Smooth muscle cell (in vitro differentiated cells): ENCODE results near the gene EZH1. TPM values are rescaled to one million over a fixed set of nuclear protein-coding genes. Genes with fewer than 3 reads are reported as not detected.

Experiments used
- DNase-seq: peaks from one replicate; lab custom pipeline; 2025; ENCODE audit not compliant: unreplicated experiment; lab: John Stamatoyannopoulos, UW
- H2AFZ ChIP-seq: fragments of 200-600 bp; sonication (generic); 2 replicates; pipeline ENCODE4 v1.6.0; 2016; ENCODE audit warnings: antibody characterized with exemption, low read depth, mild to moderate bottlenecking
- H3F3A ChIP-seq: fragments of 200-600 bp; sonication (generic); 2 replicates; pipeline ENCODE4 v1.6.0; 2017; ENCODE audit warnings: antibody characterized with exemption, low read depth
- H3K27ac ChIP-seq: fragments of 200-600 bp; sonication (generic); 2 replicates; pipeline ENCODE4 v1.5.1; 2016; ENCODE audit warnings: low read depth, mild to moderate bottlenecking
- H3K27me3 ChIP-seq: fragments of 200-600 bp; sonication (generic); 2 replicates; pipeline ENCODE4 v1.6.1; 2016; ENCODE audit warnings: low read depth, mild to moderate bottlenecking
- H3K36me3 ChIP-seq: fragments of 200-600 bp; sonication (generic); 2 replicates; pipeline ENCODE4 v1.5.1; 2016; ENCODE audit warnings: low read depth
- H3K4me1 ChIP-seq: fragments of 200-600 bp; sonication (generic); 2 replicates; pipeline ENCODE4 v1.5.1; 2016; ENCODE audit warnings: low read depth
- H3K4me2 ChIP-seq: fragments of 200-600 bp; sonication (generic); 2 replicates; pipeline ENCODE4 v1.6.0; 2016; ENCODE audit warnings: mild to moderate bottlenecking
- H3K4me3 ChIP-seq: fragments of 200-600 bp; sonication (generic); 2 replicates; pipeline ENCODE4 v1.5.1; 2016; ENCODE audit warnings: mild to moderate bottlenecking
- H3K79me2 ChIP-seq: fragments of 200-600 bp; sonication (generic); 2 replicates; pipeline ENCODE4 v1.6.0; 2016; ENCODE audit warnings: low read depth, mild to moderate bottlenecking
- H3K9ac ChIP-seq: fragments of 200-600 bp; sonication (generic); 2 replicates; pipeline ENCODE4 v1.6.0; 2016; ENCODE audit warnings: low read depth
- H3K9me3 ChIP-seq: fragments of 200-600 bp; sonication (generic); replicated peaks from 2 replicates; pipeline ENCODE4 v1.5.1; 2016; ENCODE audit warnings: low read depth
- H4K20me1 ChIP-seq: fragments of 200-600 bp; sonication (generic); 2 replicates; pipeline ENCODE4 v1.6.0; 2016; ENCODE audit warnings: low read depth
- WGBS: methylation state at CpG from one replicate; pipeline ENCODE4 v1.1.7; 2016; ENCODE audit warnings: low lambda C conversion rate; 5-methylcytosine and 5-hydroxymethylcytosine counted together
- polyA plus RNA-seq: library from polyadenylated mRNA; unstranded; fragments of >200 nt; fragmentation: Nextera tagmentation; extraction: Ambion mirVana; gene quantifications from 2 replicates; pipeline ENCODE4 v1.2.1, GENCODE V29; 2016
- total RNA-seq: library from RNA; depleted of rRNA; stranded (reverse); fragments of >200 nt; gene quantifications from 2 replicates; pipeline ENCODE4 v1.2.3, GENCODE V29; 2014
- TF ChIP-seq, protein P1 (sequence below): fragments of 200-600 bp; sonication (generic); IDR thresholded peaks from 2 replicates; pipeline ENCODE4 v1.5.1; 2017; ENCODE audit warnings: borderline replicate concordance, mild to moderate bottlenecking, antibody characterized with exemption; ENCODE audit not compliant: insufficient read depth, poor library complexity, severe bottlenecking

Gene EZH1
- total and polyA plus RNA-seq, 2 experiments from 2014 or later = 8.0 to 19.4 TPM

DNA sequence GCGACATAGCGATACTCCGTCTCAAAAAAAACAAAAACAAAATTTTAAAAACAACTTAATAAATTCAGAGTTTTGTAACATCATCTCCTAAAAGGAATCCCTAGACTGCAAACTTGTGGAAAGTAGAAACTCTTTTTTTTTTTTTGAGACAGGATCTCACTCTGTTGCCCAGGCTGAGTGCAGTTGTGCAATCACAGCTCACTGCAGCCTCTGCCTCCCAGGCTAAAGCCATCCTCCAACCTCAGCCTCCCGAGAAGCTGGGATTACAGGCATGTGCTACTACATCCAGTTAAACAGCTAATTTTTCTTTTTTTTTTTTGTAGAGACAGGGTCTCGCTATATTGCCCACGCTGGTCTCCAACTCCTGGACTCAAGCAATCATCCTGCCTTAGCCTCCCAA, 19.7 kb downstream of the EZH1 start:
- H3K4me2 ChIP-seq = no peak overlapping the region
- H3K4me3 ChIP-seq = no peak overlapping the region
- no peak overlapping the region for H3K9ac ChIP-seq
- TF ChIP-seq, protein P1, sequence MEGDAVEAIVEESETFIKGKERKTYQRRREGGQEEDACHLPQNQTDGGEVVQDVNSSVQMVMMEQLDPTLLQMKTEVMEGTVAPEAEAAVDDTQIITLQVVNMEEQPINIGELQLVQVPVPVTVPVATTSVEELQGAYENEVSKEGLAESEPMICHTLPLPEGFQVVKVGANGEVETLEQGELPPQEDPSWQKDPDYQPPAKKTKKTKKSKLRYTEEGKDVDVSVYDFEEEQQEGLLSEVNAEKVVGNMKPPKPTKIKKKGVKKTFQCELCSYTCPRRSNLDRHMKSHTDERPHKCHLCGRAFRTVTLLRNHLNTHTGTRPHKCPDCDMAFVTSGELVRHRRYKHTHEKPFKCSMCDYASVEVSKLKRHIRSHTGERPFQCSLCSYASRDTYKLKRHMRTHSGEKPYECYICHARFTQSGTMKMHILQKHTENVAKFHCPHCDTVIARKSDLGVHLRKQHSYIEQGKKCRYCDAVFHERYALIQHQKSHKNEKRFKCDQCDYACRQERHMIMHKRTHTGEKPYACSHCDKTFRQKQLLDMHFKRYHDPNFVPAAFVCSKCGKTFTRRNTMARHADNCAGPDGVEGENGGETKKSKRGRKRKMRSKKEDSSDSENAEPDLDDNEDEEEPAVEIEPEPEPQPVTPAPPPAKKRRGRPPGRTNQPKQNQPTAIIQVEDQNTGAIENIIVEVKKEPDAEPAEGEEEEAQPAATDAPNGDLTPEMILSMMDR = no peak
- DNase-seq = no peak
- no peaks in the 10 kb centered on the region for H3K27me3 ChIP-seq
- H3K36me3 ChIP-seq = no peaks in the 10 kb centered on the region
- H3K79me2 ChIP-seq = no peaks in the 10 kb centered on the region
- no peaks in the 10 kb centered on the region for H3K4me1 ChIP-seq
- no peaks in the 10 kb centered on the region for H4K20me1 ChIP-seq
- no peak overlapping the region for H2AFZ ChIP-seq
- no peak overlapping the region for H3K27ac ChIP-seq
- WGBS = 100% methylated on average over 6 of the region's 6 CpGs
- no peaks in the 10 kb centered on the region for H3K9me3 ChIP-seq
- H3F3A ChIP-seq = no peaks in the 10 kb centered on the region

DNA sequence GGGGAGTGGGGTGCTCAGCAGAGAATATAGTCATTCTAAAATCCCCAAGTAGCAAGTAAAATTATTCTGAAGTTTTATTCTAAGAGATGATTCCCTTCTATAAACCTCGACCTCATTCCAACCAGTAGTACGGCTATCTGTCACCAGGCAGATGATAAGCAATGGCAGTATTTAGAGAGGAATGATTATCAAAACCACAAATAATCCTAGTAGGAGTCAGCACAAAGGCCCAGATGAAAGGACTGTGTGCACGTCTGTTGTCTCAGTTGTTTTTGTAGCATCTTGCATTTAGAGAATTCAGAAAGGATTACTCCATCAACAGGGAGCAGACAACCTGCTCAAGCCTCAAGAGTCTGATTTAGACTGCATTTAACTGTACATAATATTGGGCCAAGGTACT, 21.2 kb downstream of the EZH1 start:
- Histone ChIP-seq H3K9me3 (no peaks in the 10 kb centered on the region), H3K9ac (no peak overlapping the region), H3K4me1 (no peaks in the 10 kb centered on the region), H3K79me2 (no peaks in the 10 kb centered on the region), H3K4me2 (no peak overlapping the region), H3K27ac (no peak overlapping the region), H3K4me3 (no peak overlapping the region), H3K36me3 (no peaks in the 10 kb centered on the region), H2AFZ (no peak overlapping the region), H3K27me3 (no peaks in the 10 kb centered on the region), H4K20me1 (no peaks in the 10 kb centered on the region), H3F3A (no peaks in the 10 kb centered on the region)
- TF ChIP-seq, protein P1 = no peak
- WGBS = 71% methylated on average over 3 of the region's 3 CpGs
- DNase-seq = no peak

DNA sequence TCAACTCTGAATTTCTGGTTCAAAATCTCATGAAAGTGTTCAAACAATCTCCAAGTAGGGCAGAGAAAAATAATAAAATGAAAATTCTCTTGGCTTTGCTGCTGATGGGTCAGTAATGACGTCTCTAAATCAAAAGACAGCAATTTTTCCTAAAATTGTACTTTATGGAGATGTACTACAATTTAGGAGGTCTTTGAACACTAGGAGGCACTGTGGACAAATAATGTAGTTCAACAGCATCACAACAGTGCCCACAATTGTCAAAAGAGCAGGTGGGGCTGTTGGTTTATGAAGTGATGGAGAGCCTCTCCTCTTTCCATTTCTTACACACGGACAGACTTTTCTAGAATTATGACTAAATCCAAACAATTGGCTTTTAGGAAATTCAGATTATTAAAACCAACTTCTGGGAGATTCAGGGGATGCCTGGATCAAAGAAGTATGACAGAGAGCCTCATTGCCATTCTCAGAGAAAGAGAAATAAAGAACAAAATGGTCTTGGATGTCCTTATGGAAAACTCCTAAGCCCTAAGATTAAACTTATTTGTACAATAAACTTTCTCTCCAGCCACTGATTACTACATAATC, 23.8 kb downstream of the EZH1 start:
- TF ChIP-seq, protein P1 = peak; percentile 71
- Histone ChIP-seq H3K4me3 (no peak overlapping the region), H3K27me3 (no peaks in the 10 kb centered on the region), H2AFZ (no peak overlapping the region), H3K4me2 (no peak overlapping the region), H3K9ac (no peak overlapping the region), H3K27ac (no peak overlapping the region), H3K79me2 (no peaks in the 10 kb centered on the region), H3K9me3 (no peaks in the 10 kb centered on the region), H3K4me1 (no peaks in the 10 kb centered on the region), H3K36me3 (no peaks in the 10 kb centered on the region), H3F3A (no peaks in the 10 kb centered on the region), H4K20me1 (no peaks in the 10 kb centered on the region)
- 55% methylated on average over 2 of the region's 2 CpGs for WGBS
- no peak for DNase-seq

- H3K27me3 ChIP-seq = no peaks in the 10 kb centered on the region
- TF ChIP-seq, protein P1 = no peak
- no peaks in the 10 kb centered on the region for H3K79me2 ChIP-seq
- no peaks in the 10 kb centered on the region for H3K36me3 ChIP-seq
- H3F3A ChIP-seq = no peaks in the 10 kb centered on the region
- no peak overlapping the region for H3K4me2 ChIP-seq
- H2AFZ ChIP-seq = no peak overlapping the region
- WGBS = 100% methylated on average over 2 of the region's 2 CpGs
- H3K27ac ChIP-seq = no peak overlapping the region
- H3K9me3 ChIP-seq = no peaks in the 10 kb centered on the region
- no peak for DNase-seq
- no peak overlapping the region for H3K4me3 ChIP-seq
- H4K20me1 ChIP-seq = no peaks in the 10 kb centered on the region
- H3K9ac ChIP-seq = no peak overlapping the region
- no peaks in the 10 kb centered on the region for H3K4me1 ChIP-seq
Observed at GRCh38 chr17:42709561-42709960, 35.3 kb downstream of the EZH1 start.
